ES-I3 (cell line): ENCODE data around the gene SEPTIN7.
A peak's percentile ranks its signal among the peaks of the same experiment; 100 is the strongest.

Experiments used
- H3K36me3 ChIP-seq: 2 replicates; pipeline ENCODE4 v1.6.1; 2013; ENCODE audit warnings: mild to moderate bottlenecking, low read length, control low read depth, moderate library complexity; ENCODE audit not compliant: insufficient read depth
- H3K4me1 ChIP-seq: 2 replicates; pipeline ENCODE4 v1.6.1; 2013; ENCODE audit warnings: mild to moderate bottlenecking, control low read depth, low read length; ENCODE audit not compliant: insufficient read depth
- H3K9ac ChIP-seq: 2 replicates; pipeline ENCODE4 v1.6.1; 2013; ENCODE audit warnings: low read depth, mild to moderate bottlenecking, low read length, moderate library complexity
- H3K9me3 ChIP-seq: 2 replicates; pipeline ENCODE4 v1.6.1; 2013; ENCODE audit warnings: mild to moderate bottlenecking, low read length, moderate library complexity; ENCODE audit not compliant: control insufficient read depth, insufficient read depth

Gene SEPTIN7

GRCh38 chr7:35776686-35777085, 24.2 kb upstream of the SEPTIN7 start:
- H3K9me3 ChIP-seq, result no peaks in the 10 kb centered on the region
- H3K9ac ChIP-seq, result no peak overlapping the region

DNA sequence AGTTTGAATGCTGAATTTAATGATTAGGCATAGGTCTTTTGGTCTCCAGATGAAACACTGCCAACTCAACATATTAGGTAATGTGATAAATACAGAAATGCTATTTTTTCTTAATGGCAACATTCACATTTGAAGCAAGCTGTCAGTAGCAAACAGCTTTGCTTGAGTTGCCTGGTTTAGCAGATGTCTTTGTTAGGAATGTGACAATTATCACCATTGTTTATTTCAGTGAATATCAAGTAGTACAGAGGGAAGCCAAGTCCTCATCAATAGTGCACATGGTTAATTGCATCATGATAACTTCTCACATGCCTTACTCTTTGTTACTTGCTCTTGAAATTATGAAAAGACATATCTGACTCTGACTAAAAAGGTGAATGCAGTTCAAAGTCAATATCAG, 23.7 kb upstream of the SEPTIN7 start:
- H3K9me3 ChIP-seq, result no peaks in the 10 kb centered on the region
- no peaks in the 10 kb centered on the region for H3K36me3 ChIP-seq
- H3K9ac ChIP-seq, result no peak overlapping the region
- H3K4me1 ChIP-seq, result no peaks in the 10 kb centered on the region; the same call in 1 of the 2 replicates

More at GRCh38 chr7:35776686-35777085, 24.2 kb upstream of the SEPTIN7 start:
- Histone ChIP-seq H3K36me3 (no peaks in the 10 kb centered on the region), H3K4me1 (no peaks in the 10 kb centered on the region; the same call in 1 of the 2 replicates)

DNA sequence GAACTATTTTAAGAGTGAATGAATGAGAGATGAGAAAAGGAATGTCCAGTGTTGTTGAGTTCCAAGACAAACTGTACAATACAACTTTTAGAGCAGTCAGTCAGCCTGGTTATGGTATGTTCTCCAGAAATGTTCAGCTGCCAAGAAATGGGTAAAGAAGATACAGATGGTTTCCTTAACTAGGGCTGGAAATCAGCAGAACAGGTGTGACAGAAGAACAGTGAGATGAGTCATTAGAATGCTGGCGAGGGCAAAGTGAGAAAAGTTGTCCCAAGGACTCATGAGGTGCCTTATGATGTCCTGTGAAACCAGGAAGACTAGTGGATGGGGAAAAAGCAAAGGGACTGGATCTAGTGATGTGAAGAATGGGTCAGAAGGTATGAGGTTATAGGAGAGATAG, 20.8 kb upstream of the SEPTIN7 start:
- Histone ChIP-seq H3K4me1 (no peaks in the 10 kb centered on the region; the same call in 1 of the 2 replicates), H3K36me3 (no peaks in the 10 kb centered on the region), H3K9ac (no peak overlapping the region), H3K9me3 (no peaks in the 10 kb centered on the region)

DNA sequence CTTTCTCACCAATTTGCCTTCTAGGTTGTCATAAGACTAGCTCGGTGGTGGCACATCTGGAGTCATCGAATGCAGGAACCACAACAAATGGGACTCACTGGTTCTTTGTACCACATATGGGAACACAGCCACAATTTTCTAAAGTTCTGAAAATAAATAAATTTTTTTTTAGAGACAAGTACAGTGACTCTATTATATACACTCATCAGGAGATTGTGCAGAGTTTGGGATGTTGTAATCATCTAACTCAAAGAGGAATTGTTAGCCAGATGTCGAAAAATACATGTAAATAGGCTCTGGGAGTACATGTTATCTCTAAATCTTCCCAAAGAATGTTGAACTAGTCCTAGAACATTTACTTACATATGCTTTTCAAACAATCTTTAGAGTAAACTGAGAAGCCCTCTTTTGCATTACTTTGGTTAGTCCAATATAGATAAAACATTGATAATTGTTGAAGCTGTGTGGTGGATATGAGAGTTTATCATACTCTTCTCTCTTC, 19.6 kb upstream of the SEPTIN7 start:
- Histone ChIP-seq H3K4me1 (no peaks in the 10 kb centered on the region; the same call in 1 of the 2 replicates), H3K36me3 (no peaks in the 10 kb centered on the region), H3K9ac (no peak overlapping the region), H3K9me3 (no peaks in the 10 kb centered on the region)

- Histone ChIP-seq H3K9ac (no peak overlapping the region), H3K4me1 (no peaks in the 10 kb centered on the region; the same call in 1 of the 2 replicates), H3K9me3 (no peaks in the 10 kb centered on the region), H3K36me3 (no peaks in the 10 kb centered on the region)
These were observed 18.9 kb upstream of the SEPTIN7 start for GRCh38 chr7:35781767-35782515.

- no peaks in the 10 kb centered on the region for H3K4me1 ChIP-seq
- H3K9me3 ChIP-seq, result no peaks in the 10 kb centered on the region
- H3K9ac ChIP-seq, result no peak overlapping the region
- H3K36me3 ChIP-seq, result no peaks in the 10 kb centered on the region
These were observed 16.5 kb upstream of the SEPTIN7 start for GRCh38 chr7:35784332-35784731.

GRCh38 chr7:35785250-35785649, 15.6 kb upstream of the SEPTIN7 start:
- no peak overlapping the region for H3K9ac ChIP-seq
- no peaks in the 10 kb centered on the region for H3K4me1 ChIP-seq
- H3K9me3 ChIP-seq, result no peaks in the 10 kb centered on the region
- H3K36me3 ChIP-seq, result no peaks in the 10 kb centered on the region

- no peaks in the 10 kb centered on the region for H3K9me3 ChIP-seq
- H3K36me3 ChIP-seq, result no peaks in the 10 kb centered on the region
- no peak overlapping the region for H3K9ac ChIP-seq
- 0 out of 2 replicates have a peak, but pooled peaks cover 2% of the 10 kb centered on the region for H3K4me1 ChIP-seq
These were observed 12.9 kb upstream of the SEPTIN7 start for GRCh38 chr7:35787925-35788324.

DNA sequence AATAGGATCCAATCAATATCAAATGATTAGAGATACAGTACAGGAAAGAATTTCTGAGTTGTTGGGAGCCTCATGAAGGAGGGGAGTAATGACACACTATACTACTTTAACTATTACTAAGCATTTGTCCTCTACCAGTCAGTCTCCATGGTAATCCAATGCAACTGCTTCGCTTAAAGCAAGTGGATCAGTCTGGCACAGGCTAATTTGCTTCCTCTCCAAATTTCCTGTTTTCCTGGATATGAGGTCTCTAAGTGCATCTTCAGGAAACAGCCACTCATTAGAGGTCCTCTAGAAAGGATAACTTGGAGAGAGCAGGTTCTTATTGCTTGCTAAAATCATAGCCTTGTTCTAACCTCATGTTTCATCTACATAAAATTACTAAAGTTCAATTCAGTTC, 8.4 kb upstream of the SEPTIN7 start:
- H3K36me3 ChIP-seq, result no peaks in the 10 kb centered on the region
- no peak overlapping the region for H3K9ac ChIP-seq
- no peaks in the 10 kb centered on the region for H3K9me3 ChIP-seq
- 0 out of 2 replicates have a peak, but pooled peaks cover 5% of the 10 kb centered on the region for H3K4me1 ChIP-seq

DNA sequence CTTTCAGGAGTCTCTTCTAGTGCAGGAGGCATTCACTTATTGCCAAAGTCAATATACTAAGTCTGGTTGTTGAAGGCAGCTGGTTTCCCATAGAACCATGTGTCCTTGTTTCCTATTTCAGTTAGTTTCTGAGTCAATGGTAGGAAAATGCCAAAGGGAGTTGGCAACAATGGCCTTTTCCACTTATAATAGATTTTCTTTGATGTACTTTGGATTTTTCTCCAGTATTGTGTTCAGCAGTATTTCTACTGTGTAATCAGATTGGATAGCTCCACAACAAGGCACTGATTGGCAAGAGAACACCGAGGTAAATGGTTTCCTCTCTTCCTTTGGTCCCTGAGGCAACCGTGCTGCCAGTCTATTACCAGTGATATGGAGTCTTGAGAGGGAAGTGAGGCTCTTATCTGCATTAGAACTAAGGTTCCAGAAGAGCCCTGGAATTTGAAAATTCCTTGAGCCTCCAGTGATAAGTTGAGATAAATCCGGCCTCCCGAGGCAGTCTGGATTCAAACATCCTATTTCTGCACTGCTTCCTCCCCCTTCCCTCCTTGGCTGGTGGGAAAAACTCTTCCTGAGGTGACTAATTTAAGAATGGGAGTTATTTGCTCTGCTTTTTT, 7.9 kb upstream of the SEPTIN7 start:
- H3K4me1 ChIP-seq, result 0 out of 2 replicates have a peak, but pooled peaks cover 5% of the 10 kb centered on the region
- H3K36me3 ChIP-seq, result no peaks in the 10 kb centered on the region
- no peak overlapping the region; the same call in 1 of the 2 replicates for H3K9ac ChIP-seq
- no peaks in the 10 kb centered on the region for H3K9me3 ChIP-seq

DNA sequence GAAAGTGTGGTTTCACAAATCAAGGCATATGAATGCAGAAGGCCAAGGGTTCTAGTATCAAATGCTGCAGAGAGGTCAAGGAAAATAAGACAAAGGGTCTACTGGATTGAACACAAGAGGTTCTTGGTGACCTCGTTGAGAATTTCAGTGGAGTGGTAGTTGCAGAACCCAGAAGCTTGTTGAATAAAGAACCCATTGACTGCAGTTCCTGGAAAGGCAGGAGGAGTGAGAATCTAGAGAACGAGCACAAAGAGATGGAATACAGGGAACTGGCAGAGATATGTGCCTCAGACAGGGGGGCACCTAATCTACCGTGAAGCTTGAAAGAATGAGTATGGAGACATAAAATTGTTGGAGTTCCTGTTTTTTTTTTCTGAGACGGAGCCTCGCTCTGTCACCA, 3.5 kb upstream of the SEPTIN7 start:
- H3K36me3 ChIP-seq, result no peaks in the 10 kb centered on the region
- no peaks in the 10 kb centered on the region for H3K9me3 ChIP-seq
- no peak overlapping the region for H3K9ac ChIP-seq
- 0 out of 2 replicates have a peak, but pooled peaks cover 5% of the 10 kb centered on the region for H3K4me1 ChIP-seq

DNA sequence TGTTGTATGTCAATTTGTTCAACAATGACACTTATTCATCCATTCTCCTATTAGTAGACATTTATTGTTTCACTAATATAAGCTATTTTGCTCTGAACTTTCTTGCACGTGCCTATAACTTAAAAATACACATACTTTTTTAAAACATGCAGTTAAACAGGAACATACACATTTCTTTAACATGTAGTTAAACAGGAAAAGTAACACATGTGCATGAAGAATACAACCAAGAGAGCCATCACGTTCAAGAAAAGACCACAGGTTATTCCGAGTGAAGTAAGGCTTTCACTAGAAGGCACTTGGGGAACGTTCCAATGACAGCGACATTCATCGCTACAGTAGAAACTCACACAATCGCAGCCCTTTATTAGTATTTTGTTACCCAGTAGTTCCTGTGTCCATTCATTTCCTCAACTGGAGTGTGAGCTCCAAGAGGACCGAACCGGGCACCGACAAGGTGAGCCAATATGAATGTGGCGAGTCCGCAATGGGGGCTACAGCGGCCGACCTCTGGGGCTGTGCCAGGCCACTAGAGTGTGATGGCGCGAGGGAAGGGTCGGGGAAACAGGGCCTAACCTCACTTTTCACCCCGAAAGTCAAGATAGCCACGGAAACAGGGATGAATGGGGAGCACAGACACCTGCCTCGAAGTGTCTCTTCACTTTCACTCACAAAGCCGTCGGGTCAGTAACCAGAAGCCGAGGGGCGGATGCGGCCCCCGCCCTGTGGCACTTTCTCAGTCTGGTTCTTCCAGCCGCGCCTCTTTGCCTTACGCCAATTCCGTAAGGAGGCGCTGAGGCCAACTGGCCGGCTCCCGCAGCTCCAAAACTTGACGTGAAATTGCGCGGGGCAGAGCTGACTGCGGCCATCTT, 775 bp upstream of the SEPTIN7 start:
- no peaks in the 10 kb centered on the region for H3K36me3 ChIP-seq
- peak overlapping the region; percentile 82 for H3K9ac ChIP-seq
- H3K4me1 ChIP-seq, result peaks cover 9% of the 10 kb centered on the region
- H3K9me3 ChIP-seq, result no peaks in the 10 kb centered on the region

- peak overlapping the region; percentile 82 for H3K9ac ChIP-seq
- H3K9me3 ChIP-seq, result no peaks in the 10 kb centered on the region
- no peaks in the 10 kb centered on the region for H3K36me3 ChIP-seq
- H3K4me1 ChIP-seq, result peaks cover 9% of the 10 kb centered on the region
These were observed 690 bp downstream of the SEPTIN7 start for GRCh38 chr7:35801392-35802101.

- Histone ChIP-seq H3K4me1 (peaks cover 9% of the 10 kb centered on the region), H3K9ac (peak overlapping the region; percentile 82), H3K9me3 (no peaks in the 10 kb centered on the region), H3K36me3 (no peaks in the 10 kb centered on the region)
These were observed 1.2 kb downstream of the SEPTIN7 start for GRCh38 chr7:35802102-35802466.
